Measurements from ENCODE around the gene KRTAP4-5.
"Not testable (repeated sequence)": the region's sequence is repeated elsewhere in the genome, so short reads cannot be mapped to it uniquely, and the experiment has no call there.

Gene KRTAP4-5

DNA sequence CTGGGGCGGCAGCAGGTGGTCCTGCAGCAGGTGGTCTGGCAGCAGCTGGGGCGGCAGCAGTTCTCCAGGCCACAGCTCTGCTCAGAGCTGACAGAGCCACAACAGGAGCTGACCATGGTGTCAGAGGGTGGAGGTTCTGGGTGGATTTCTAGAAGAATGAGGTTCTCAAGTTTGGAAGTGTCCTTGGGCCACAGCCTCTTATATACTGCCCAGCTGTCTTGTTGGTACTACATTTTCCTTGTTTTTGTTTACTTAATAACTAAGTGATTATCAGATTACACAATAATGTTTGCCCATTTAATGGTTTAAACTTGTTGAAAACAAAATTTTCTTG, at the start of gene KRTAP4-5:
Gene KRTAP4-5 (minus strand): TSS at position 174 of the 334 bp plus-strand sequence. CDS start 58 bp downstream, at position 116.
- no peak for DNase-seq (ENCODE audit: low spot score)
- TF ChIP-seq CTCF (IDR thresholded peaks at IDR 0.05; ENCODE audit: extremely low read depth, missing control alignments), result no peak

- no peak for TF ChIP-seq CTCF (IDR thresholded peaks at IDR 0.05; ENCODE audit: extremely low read depth, missing control alignments)
- DNase-seq (ENCODE audit: low spot score), result peak; percentile 12
Measured at GRCh38 chr17:41196068-41196467, 46.4 kb upstream of the KRTAP4-5 start.

GRCh38 chr17:41190328-41190727, 40.7 kb upstream of the KRTAP4-5 start:
- no peak for TF ChIP-seq CTCF (IDR thresholded peaks at IDR 0.05; ENCODE audit: extremely low read depth, missing control alignments)
- DNase-seq (ENCODE audit: low spot score), result no peak

GRCh38 chr17:41189837-41190318, 40.3 kb upstream of the KRTAP4-5 start, which contains the start of gene KRTAP9-1:
Gene KRTAP9-1 (plus strand): TSS chr17:41189887. CDS start chr17:41189887, 0 bp downstream.
- not testable (repeated sequence) for DNase-seq (ENCODE audit: low spot score)

GRCh38 chr17:41186872-41187271, 37.2 kb upstream of the KRTAP4-5 start:
- no peak for DNase-seq (ENCODE audit: low spot score)

DNA sequence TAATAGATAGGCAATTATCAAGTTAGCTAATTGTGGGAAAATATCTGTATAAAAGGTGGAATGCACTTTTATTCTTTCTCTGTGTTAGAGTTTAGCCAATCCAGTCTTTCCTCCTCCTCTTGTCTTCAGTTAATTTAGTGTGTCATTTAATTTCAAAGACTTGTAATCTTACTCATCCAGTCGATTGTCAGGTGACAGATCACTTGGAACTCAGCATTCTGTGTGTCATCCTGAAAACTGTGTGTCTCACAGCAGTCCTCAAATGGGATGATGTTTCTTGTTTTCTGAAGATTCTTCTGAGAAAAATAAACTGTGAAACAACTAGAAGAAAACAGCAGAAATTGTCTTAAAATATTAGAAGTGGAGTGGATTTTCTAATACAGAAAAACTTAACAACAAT, 35.4 kb upstream of the KRTAP4-5 start:
- TF ChIP-seq CTCF (IDR thresholded peaks at IDR 0.05; ENCODE audit: extremely low read depth, missing control alignments), result no peak
- DNase-seq (ENCODE audit: low spot score), result no peak

More at GRCh38 chr17:41186872-41187271, 37.2 kb upstream of the KRTAP4-5 start:
- TF ChIP-seq CTCF (IDR thresholded peaks at IDR 0.05; ENCODE audit: extremely low read depth, missing control alignments), result no peak

DNA sequence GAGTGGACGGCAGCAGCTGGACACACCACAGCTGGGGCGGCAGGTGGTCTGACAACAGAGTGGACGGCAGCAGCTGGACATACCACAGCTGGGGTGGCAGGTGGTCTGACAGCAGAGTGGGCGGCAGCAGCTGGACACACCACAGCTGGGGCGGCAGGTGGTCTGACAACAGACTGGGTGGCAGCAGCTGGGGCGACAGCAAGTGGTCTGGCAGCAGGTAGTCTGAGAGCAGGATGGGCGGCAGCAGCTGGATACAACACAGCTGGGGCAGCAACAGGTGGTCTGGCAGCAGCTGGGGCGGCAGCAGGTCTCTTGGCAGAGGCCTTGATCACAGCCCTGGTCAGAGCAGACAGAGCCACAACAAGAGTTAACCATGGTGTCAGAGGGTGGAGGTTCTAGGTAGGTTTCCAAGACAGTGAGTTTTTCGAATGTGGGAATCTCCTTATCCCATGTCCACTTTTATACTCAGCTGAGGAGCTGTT, 34.9 kb upstream of the KRTAP4-5 start, which contains the start of gene KRTAP4-1:
Gene KRTAP4-1 (minus strand): TSS at position 432 of the 482 bp plus-strand sequence. CDS start 57 bp downstream, at position 375.
- no peak for DNase-seq (ENCODE audit: low spot score)
- TF ChIP-seq CTCF (IDR thresholded peaks at IDR 0.05; ENCODE audit: extremely low read depth, missing control alignments), result no peak
